GM19351 (cell line): ENCODE measurements around the gene KCNMA1.

Experiments
- ATAC-seq: cut with Tn5 transposase; IDR thresholded peaks from one replicate; pipeline ENCODE4 v1.9.1; 2021; ENCODE audit warnings: mild to moderate bottlenecking, moderate library complexity; ENCODE audit not compliant: unreplicated experiment

KCNMA1 gene

GRCh38 chr10:77233466-77233865 lies 404.1 kb downstream of the KCNMA1 start:
- ATAC-seq = no peak

GRCh38 chr10:77231884-77232610 lies 405.6 kb downstream of the KCNMA1 start:
- ATAC-seq = peak; percentile 82

GRCh38 chr10:77231375-77231774 lies 406.2 kb downstream of the KCNMA1 start:
- ATAC-seq = no peak

GRCh38 chr10:77230194-77230593 lies 407.4 kb downstream of the KCNMA1 start:
- no peak for ATAC-seq

GRCh38 chr10:77229704-77230103 lies 407.9 kb downstream of the KCNMA1 start:
- no peak for ATAC-seq

- no peak for ATAC-seq
Observed at GRCh38 chr10:77228559-77228958, 409.0 kb downstream of the KCNMA1 start.

- no peak for ATAC-seq
Observed at GRCh38 chr10:77226853-77227565, 410.6 kb downstream of the KCNMA1 start.

- no peak for ATAC-seq
Observed at GRCh38 chr10:77226452-77226851, 411.2 kb downstream of the KCNMA1 start.

GRCh38 chr10:77226020-77226419 lies 411.6 kb downstream of the KCNMA1 start:
- no peak for ATAC-seq

- ATAC-seq = no peak
Observed at GRCh38 chr10:77223526-77224460, 413.8 kb downstream of the KCNMA1 start.

GRCh38 chr10:77220150-77220549 lies 417.5 kb downstream of the KCNMA1 start:
- ATAC-seq = no peak

- ATAC-seq = no peak
Observed at GRCh38 chr10:77219046-77219445, 418.6 kb downstream of the KCNMA1 start.

GRCh38 chr10:77214799-77215198 lies 422.8 kb downstream of the KCNMA1 start:
- ATAC-seq = no peak

- ATAC-seq = no peak
Observed at GRCh38 chr10:77212632-77213031, 425.0 kb downstream of the KCNMA1 start.

- no peak for ATAC-seq
Observed at GRCh38 chr10:77210645-77211044, 427.0 kb downstream of the KCNMA1 start.

- no peak for ATAC-seq
Observed at GRCh38 chr10:77208684-77209256, 428.8 kb downstream of the KCNMA1 start.

GRCh38 chr10:77207828-77208185 lies 429.8 kb downstream of the KCNMA1 start:
- no peak for ATAC-seq

GRCh38 chr10:77207182-77207827 lies 430.3 kb downstream of the KCNMA1 start:
- no peak for ATAC-seq

- no peak for ATAC-seq
Observed at GRCh38 chr10:77205135-77205534, 432.5 kb downstream of the KCNMA1 start.

- no peak for ATAC-seq
Observed at GRCh38 chr10:77204171-77204570, 433.4 kb downstream of the KCNMA1 start.

- ATAC-seq = no peak
Observed at GRCh38 chr10:77202857-77203256, 434.8 kb downstream of the KCNMA1 start.
